ENCODE measurements around the gene CNTNAP2.
A peak's percentile ranks its signal among the peaks of the same experiment; 100 is the strongest.

CNTNAP2 gene

GRCh38 chr7:146433501-146433900 lies 316.9 kb downstream of the CNTNAP2 start:
- DNase-seq (ENCODE audit: low spot score): no peak

- DNase-seq (ENCODE audit: low spot score): no peak
Observed at GRCh38 chr7:146443102-146443501, 326.5 kb downstream of the CNTNAP2 start.

DNA sequence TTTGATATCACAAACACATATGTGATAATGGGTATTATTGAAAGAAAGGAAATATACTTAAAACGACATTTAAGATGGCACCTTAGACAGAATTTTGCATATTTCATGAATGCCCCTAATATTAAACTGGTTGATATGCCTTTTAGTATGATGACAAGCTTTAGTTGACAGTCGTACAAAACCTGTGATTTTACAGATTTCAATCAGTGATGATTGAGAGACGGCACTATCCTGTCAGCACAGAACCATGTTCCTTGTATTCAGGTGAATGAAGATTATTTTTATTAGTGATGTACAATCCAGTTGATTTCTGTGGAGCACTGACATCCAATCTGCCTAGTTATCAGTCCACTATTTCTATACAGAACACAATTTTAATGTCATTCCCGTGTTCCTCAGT lies 333.0 kb downstream of the CNTNAP2 start:
- no peak for DNase-seq (ENCODE audit: low spot score)

DNA sequence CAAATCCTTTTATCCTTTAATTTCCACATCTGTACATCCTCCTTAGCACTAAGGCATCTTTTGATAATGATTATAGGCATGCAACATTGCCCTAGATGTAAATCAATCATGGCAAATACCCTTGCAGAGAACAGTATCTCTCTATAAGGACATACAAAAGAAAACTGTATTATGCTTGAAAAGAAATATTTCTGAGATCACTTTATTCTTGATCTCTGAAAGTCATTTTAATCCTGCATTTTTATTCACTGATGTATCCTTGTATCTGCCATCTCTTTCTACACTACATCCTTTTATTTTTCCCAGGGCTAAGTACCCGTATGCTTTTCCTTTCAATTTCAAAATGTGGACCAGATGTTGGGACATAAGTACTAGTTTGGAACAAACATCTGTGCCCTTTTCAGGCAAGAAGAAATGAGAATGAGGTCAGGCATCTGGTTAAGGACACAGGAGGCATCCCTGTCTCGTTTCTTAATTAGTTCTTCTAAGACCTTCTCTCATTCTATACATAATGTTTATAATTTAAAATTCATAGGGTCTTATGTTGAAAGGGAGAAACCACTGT lies 338.6 kb downstream of the CNTNAP2 start:
- DNase-seq (ENCODE audit: low spot score): no peak

DNA sequence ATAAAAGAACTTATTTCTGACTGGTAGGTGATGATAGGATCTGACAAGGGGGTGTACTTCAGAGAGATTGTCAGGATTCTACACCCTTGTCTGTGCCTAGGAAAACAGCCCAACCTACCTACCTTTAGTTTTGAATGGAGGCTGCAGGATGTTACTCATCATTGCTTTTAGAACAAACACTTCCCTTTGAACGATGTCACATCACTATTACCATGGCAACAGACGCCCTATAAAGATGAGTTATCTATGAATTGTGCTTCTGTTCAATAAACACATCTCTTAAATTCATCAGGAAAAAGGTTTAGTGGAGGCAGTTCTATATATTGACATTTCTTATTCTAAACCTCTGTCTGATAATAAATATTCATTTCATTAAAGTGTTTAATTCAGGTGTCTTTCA lies 362.4 kb downstream of the CNTNAP2 start:
- no peak for DNase-seq (ENCODE audit: low spot score)

- no peak for DNase-seq (ENCODE audit: low spot score)
Observed at GRCh38 chr7:146486519-146486918, 369.9 kb downstream of the CNTNAP2 start.

DNA sequence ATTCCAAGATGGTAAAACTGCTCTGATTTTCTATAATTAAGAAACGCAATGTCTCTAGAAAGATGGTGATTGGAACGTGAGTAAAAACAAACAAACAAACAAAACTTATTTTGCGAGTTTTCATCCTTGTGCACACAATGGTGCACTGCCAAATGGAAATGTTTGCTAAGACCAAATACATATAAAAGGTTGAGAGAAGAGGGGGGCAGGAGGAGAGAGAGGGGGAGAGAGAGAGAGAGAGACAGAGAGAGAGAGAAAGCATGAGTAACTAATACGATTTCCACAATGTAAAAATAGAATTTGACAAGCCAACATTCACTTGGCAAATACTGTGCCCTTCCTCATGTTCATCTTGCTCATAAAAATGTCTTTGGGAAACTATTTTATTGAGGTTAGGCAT lies 375.4 kb downstream of the CNTNAP2 start:
- no peak for DNase-seq (ENCODE audit: low spot score)

GRCh38 chr7:146494952-146495596 lies 378.5 kb downstream of the CNTNAP2 start:
- no peak for DNase-seq (ENCODE audit: low spot score)

DNA sequence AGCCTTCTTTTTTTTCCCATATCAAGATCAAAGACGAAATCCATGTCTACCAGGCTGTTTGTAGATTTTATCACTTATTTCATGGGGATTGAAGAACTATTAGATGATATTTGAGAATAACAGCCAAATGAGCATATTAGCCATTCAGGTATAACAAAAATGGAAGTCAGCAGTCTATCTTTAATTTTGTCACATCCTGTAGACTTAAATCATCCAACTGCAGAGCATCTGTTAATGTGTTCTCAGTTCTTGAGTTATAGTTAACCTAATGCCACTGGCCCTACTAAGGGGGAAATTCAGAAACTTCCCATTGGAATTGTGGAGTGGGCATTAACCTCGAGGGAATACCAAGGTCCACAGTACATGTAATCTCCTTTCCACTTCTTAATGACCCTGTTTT lies 380.1 kb downstream of the CNTNAP2 start:
- DNase-seq (ENCODE audit: low spot score): no peak

GRCh38 chr7:146499970-146500369 lies 383.4 kb downstream of the CNTNAP2 start:
- no peak for DNase-seq (ENCODE audit: low spot score)

DNA sequence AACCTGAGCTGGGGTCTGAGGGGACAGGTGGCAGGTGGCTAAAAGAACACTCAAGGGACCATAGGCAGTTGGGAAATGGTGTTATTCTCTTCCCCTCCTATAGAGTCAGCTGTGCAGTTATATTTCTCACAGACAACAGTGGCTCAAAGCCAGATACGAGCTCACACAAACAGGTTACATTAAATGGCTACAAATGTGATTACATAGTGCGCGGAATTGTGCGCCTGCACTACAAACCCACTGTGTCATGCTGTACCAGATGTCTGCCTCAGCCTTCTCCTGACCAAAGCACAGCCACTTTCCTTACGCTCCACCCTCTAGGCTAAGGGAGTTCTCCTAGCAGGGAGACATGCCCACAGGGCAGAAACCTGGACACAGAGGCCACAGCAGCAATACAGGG lies 387.2 kb downstream of the CNTNAP2 start:
- DNase-seq (ENCODE audit: low spot score): peak; percentile 21

DNA sequence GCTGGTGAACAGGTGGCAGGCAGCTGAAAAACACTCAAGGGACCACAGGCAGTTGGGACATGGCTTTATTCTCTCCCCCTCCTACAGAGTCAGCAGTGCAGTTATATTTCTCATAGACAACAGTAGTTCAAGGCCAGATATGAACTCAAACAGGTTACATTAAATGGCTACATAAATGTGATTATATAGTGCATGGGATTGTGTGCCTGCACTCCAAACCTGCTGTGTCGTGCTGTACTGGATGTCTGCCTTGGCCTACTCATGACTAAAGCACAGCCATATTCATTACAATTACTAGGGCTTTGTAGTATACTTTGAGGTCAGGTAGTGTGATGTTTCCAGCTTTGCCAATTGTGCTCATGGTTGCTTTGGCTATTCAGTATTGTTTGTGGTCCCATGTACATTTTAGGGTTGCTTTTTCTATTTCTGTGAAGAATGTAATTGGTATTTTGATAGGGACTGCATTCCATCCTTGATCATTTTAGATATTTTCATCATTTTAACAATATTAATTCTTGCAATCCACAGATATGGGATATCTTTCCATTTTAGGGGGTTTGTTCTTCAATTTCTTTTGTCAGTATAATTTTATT lies 393.6 kb downstream of the CNTNAP2 start:
- peak; percentile 50 for DNase-seq (ENCODE audit: low spot score)

GRCh38 chr7:146514304-146514703 lies 397.7 kb downstream of the CNTNAP2 start:
- no peak for DNase-seq (ENCODE audit: low spot score)

DNA sequence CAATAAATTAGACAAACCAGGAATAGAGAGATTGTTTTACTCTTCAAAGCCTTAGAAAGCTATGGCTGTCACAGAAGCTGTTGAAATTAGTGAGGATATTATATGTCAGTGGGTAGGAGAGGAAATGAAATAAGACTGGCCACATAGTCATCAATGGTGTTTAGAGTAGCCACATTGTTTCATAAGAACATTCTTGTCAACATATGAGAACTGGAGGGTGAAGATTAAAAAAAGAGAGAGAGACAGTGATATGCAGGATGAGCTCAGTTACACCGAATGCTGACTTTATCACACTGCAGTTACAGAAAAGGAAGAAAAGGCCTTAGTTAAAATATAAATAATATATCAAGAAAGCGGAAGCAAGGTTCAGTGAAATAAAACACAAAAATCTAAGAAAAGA lies 412.0 kb downstream of the CNTNAP2 start:
- DNase-seq (ENCODE audit: low spot score): no peak

GRCh38 chr7:146539836-146540235 lies 423.2 kb downstream of the CNTNAP2 start:
- DNase-seq (ENCODE audit: low spot score): no peak

DNA sequence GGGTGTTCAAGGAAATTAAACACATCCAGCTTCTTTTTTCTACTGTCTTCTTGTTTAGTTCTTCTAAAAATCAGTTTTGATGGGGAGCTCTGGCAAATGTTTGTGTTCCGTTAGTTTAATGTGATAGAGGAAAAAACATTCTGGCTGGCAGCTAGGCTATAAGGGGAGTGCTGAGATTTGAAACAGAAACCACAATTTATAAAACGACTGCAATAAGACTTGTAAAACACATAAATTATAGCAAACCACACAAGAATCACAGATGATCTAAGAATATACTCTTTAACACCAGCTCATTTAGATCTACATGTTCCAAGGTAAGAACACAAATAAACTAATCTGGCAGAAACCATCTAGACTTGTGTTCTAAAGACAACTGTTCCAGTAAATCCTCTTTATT lies 425.5 kb downstream of the CNTNAP2 start:
- no peak for DNase-seq (ENCODE audit: low spot score)

GRCh38 chr7:146544748-146545147 lies 428.1 kb downstream of the CNTNAP2 start:
- no peak for DNase-seq (ENCODE audit: low spot score)

- DNase-seq (ENCODE audit: low spot score): no peak
Observed at GRCh38 chr7:146548816-146549215, 432.2 kb downstream of the CNTNAP2 start.

- no peak for DNase-seq (ENCODE audit: low spot score)
Observed at GRCh38 chr7:146554556-146554955, 438.0 kb downstream of the CNTNAP2 start.

DNA sequence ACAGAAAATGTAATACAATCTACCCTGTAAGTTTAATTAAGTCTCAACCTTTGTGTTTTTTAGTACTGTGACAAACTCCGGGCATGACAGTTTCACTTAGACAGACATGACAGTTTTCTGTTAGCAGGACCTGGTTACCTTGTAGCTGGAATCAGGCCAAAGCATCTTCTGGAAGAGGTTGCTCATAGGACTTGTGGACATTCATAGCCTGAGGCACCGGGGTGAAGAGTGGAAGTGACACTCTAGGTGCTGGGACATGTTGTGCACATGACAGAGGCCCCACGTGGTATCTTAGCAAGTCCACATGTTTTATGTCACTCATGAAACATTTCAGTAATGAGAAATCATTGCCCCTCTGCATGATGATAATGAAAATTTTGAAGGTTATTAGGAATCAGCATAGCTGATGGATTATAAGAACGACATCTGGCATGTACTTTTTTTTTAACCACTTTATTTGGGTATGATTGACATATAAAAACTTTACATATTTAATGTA lies 441.4 kb downstream of the CNTNAP2 start:
- no peak for DNase-seq (ENCODE audit: low spot score)

GRCh38 chr7:146565872-146566271 lies 449.3 kb downstream of the CNTNAP2 start:
- DNase-seq (ENCODE audit: low spot score): no peak

GRCh38 chr7:146575903-146576302 lies 459.3 kb downstream of the CNTNAP2 start:
- no peak for DNase-seq (ENCODE audit: low spot score)

DNA sequence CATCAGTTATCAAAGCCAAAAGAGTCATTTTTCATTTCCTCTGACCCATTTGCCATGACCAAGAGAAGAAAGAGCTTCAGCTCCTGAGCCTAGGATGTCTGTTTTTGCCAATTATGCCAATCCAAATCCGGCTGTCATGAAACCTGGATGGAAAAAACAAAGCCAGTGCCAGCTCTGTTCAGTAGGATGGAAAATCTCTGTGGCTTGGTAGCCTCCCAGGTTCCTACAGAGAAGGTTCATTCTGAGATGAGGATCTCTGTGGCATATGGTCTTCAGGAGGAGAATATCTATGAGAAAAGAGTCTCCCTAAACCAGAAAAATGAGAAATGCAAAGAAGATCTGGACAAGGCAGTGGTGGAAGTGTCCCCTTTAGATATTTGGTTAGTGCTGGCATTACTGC lies 475.4 kb downstream of the CNTNAP2 start:
- DNase-seq (ENCODE audit: low spot score): no peak

- DNase-seq (ENCODE audit: low spot score): no peak
Observed at GRCh38 chr7:146606628-146607027, 490.0 kb downstream of the CNTNAP2 start.

Data from NAMALWA (cell line).